ENCODE results near the gene TUBB2B.

DNA sequence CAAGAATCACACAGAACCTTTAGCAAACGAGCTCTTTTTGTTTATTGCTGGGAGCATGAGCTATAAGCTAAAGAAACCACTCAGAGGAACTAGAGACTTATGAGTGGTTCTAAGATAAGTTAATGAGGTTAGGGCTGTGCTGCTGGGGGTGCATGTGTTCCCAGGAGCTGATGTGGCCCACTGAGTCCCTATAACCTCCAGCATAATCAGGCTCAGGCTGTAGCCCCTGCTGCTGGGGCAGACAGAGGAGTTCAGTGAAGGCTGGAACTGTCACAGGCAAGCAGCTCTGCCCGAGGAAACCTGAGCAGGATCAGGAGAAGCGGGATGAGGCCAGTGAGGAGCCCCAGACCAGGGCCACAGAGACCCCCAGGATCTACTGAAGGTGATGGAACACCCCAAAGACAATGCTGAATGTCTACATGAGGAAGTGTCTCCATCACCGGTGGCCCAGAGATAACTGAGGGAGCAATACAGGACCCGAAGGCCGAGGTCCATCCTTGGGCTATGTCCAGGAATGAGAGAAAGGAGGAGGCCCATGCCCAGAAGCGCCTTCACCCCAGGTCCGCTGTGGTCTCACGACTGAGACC lies 17.3 kb downstream of the TUBB2B start:
- TF ChIP-seq, protein P1, sequence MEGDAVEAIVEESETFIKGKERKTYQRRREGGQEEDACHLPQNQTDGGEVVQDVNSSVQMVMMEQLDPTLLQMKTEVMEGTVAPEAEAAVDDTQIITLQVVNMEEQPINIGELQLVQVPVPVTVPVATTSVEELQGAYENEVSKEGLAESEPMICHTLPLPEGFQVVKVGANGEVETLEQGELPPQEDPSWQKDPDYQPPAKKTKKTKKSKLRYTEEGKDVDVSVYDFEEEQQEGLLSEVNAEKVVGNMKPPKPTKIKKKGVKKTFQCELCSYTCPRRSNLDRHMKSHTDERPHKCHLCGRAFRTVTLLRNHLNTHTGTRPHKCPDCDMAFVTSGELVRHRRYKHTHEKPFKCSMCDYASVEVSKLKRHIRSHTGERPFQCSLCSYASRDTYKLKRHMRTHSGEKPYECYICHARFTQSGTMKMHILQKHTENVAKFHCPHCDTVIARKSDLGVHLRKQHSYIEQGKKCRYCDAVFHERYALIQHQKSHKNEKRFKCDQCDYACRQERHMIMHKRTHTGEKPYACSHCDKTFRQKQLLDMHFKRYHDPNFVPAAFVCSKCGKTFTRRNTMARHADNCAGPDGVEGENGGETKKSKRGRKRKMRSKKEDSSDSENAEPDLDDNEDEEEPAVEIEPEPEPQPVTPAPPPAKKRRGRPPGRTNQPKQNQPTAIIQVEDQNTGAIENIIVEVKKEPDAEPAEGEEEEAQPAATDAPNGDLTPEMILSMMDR (IDR thresholded peaks at IDR 0.05; ENCODE audit: poor library complexity, severe bottlenecking): no peak
- no peak for TF ChIP-seq EZH2 (IDR thresholded peaks at IDR 0.05; ENCODE audit: borderline replicate concordance, insufficient read depth, low read length, poor library complexity, severe bottlenecking)
- no peak for TF ChIP-seq MXI1 (conservative IDR thresholded peaks at IDR 0.05; ENCODE audit: poor library complexity, severe bottlenecking)
- TF ChIP-seq, protein P2, sequence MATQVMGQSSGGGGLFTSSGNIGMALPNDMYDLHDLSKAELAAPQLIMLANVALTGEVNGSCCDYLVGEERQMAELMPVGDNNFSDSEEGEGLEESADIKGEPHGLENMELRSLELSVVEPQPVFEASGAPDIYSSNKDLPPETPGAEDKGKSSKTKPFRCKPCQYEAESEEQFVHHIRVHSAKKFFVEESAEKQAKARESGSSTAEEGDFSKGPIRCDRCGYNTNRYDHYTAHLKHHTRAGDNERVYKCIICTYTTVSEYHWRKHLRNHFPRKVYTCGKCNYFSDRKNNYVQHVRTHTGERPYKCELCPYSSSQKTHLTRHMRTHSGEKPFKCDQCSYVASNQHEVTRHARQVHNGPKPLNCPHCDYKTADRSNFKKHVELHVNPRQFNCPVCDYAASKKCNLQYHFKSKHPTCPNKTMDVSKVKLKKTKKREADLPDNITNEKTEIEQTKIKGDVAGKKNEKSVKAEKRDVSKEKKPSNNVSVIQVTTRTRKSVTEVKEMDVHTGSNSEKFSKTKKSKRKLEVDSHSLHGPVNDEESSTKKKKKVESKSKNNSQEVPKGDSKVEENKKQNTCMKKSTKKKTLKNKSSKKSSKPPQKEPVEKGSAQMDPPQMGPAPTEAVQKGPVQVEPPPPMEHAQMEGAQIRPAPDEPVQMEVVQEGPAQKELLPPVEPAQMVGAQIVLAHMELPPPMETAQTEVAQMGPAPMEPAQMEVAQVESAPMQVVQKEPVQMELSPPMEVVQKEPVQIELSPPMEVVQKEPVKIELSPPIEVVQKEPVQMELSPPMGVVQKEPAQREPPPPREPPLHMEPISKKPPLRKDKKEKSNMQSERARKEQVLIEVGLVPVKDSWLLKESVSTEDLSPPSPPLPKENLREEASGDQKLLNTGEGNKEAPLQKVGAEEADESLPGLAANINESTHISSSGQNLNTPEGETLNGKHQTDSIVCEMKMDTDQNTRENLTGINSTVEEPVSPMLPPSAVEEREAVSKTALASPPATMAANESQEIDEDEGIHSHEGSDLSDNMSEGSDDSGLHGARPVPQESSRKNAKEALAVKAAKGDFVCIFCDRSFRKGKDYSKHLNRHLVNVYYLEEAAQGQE (IDR thresholded peaks at IDR 0.05; ENCODE audit: borderline replicate concordance): no peak
- TF ChIP-seq RAD21 (conservative IDR thresholded peaks at IDR 0.05): no peak
- no peak for TF ChIP-seq POLR2AphosphoS5 (IDR thresholded peaks at IDR 0.05)
- no peak for TF ChIP-seq TAF1 (IDR thresholded peaks at IDR 0.05; ENCODE audit: low read depth)
